Effector memory CD4-positive, alpha-beta T cell (primary cell): ENCODE data around the gene ERCC2.
A peak's percentile ranks its signal among the peaks of the same experiment; 100 is the strongest.
"Not testable (repeated sequence)": the region's sequence is repeated elsewhere in the genome, so short reads cannot be mapped to it uniquely, and the experiment has no call there.

ENCODE experiments used
- DNase-seq, 3 donors: peaks; one replicate each; pipeline ENCODE4 v3.0.0-alpha.2; 2020
- H3K27ac ChIP-seq: 2 replicates; pipeline ENCODE4 v1.7.0; 2013; ENCODE audit warnings: mild to moderate bottlenecking, low read length, moderate library complexity; ENCODE audit not compliant: insufficient read depth, poor library complexity, severe bottlenecking
- H3K27me3 ChIP-seq: replicated peaks from 2 replicates; pipeline ENCODE4 v1.7.0; 2013; ENCODE audit warnings: mild to moderate bottlenecking, low read length; ENCODE audit not compliant: insufficient read depth, control insufficient read depth, poor library complexity, severe bottlenecking
- H3K36me3 ChIP-seq: 2 replicates; pipeline ENCODE4 v1.7.0; 2013; ENCODE audit warnings: mild to moderate bottlenecking, low read length, moderate library complexity; ENCODE audit not compliant: control insufficient read depth, insufficient read depth
- H3K4me1 ChIP-seq: 2 replicates; pipeline ENCODE4 v1.7.0; 2013; ENCODE audit warnings: low read length, mild to moderate bottlenecking; ENCODE audit not compliant: control insufficient read depth, insufficient read depth, poor library complexity, severe bottlenecking
- H3K4me3 ChIP-seq: 2 replicates; pipeline ENCODE4 v1.7.0; 2013; ENCODE audit warnings: low read length, low read depth, mild to moderate bottlenecking; ENCODE audit not compliant: insufficient read depth, poor library complexity, severe bottlenecking
- H3K9me3 ChIP-seq: 2 replicates; pipeline ENCODE4 v1.7.0; 2013; ENCODE audit warnings: mild to moderate bottlenecking, low read length, moderate library complexity; ENCODE audit not compliant: control insufficient read depth
- total RNA-seq, 3 donors: gene quantifications; one replicate each; lab custom pipeline; 2026; lab: John Stamatoyannopoulos, UW

The ERCC2 gene
- 11.0 to 13.4 (median 13.3) reads per million in 3 donors for total RNA-seq

GRCh38 chr19:45370410-45371204 lies at the start of gene ERCC2:
Gene ERCC2, minus strand, starts transcription at chr19:45370573. Its CDS starts 33 bp downstream, at chr19:45370540.
- Histone ChIP-seq H3K27ac (peak within 1 kb of the TSS; percentile 59), H3K9me3 (no peaks in the 10 kb centered on the region), H3K4me3 (peak within 1 kb of the TSS; percentile 82), H3K27me3 (no peaks in the 10 kb centered on the region), H3K36me3 (no peaks in the 10 kb centered on the region), H3K4me1 (peaks cover 5% of the 10 kb centered on the region)
- DNase-seq: peak; percentile 99 to 100 (median 99)

DNA sequence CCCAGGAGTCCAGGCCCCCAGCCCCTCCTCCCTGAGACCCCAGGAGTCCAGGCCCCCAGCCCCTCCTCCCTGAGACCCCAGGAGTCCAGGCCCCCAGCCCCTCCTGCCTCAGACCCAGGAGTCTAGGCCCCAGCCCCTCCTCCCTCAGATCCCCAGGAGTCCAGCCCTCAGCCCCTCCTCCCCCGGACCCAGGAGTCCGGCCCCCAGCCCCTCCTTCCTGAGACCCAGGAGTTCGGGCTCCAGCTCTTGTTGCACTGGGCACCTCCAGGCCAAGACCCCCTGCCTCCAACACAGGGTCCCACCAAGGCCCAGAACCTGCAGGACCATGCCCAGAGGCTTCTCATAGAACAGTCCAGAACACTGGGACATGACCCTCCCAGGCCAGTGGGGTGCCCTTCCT lies 49.5 kb upstream of the ERCC2 start:
- H3K27me3 ChIP-seq: no peaks in the 10 kb centered on the region
- no peaks in the 10 kb centered on the region for H3K9me3 ChIP-seq
- H3K36me3 ChIP-seq: peaks cover 17% of the 10 kb centered on the region
- H3K27ac ChIP-seq: no peak overlapping the region
- peaks cover 20% of the 10 kb centered on the region for H3K4me1 ChIP-seq
- no peak for DNase-seq
- H3K4me3 ChIP-seq: no peak overlapping the region

GRCh38 chr19:45419396-45419795 lies 49.0 kb upstream of the ERCC2 start:
- no peaks in the 10 kb centered on the region for H3K27me3 ChIP-seq
- peaks cover 20% of the 10 kb centered on the region for H3K4me1 ChIP-seq
- no peaks in the 10 kb centered on the region for H3K9me3 ChIP-seq
- no peak overlapping the region for H3K27ac ChIP-seq
- DNase-seq: no peak
- H3K36me3 ChIP-seq: peaks cover 22% of the 10 kb centered on the region
- no peak overlapping the region for H3K4me3 ChIP-seq

- H3K36me3 ChIP-seq: peaks cover 26% of the 10 kb centered on the region
- no peaks in the 10 kb centered on the region for H3K27me3 ChIP-seq
- H3K4me1 ChIP-seq: peaks cover 14% of the 10 kb centered on the region
- no peak for DNase-seq
- no peak overlapping the region for H3K27ac ChIP-seq
- H3K4me3 ChIP-seq: no peak overlapping the region
- no peaks in the 10 kb centered on the region for H3K9me3 ChIP-seq
These were observed 48.4 kb upstream of the ERCC2 start for GRCh38 chr19:45418802-45419201.

DNA sequence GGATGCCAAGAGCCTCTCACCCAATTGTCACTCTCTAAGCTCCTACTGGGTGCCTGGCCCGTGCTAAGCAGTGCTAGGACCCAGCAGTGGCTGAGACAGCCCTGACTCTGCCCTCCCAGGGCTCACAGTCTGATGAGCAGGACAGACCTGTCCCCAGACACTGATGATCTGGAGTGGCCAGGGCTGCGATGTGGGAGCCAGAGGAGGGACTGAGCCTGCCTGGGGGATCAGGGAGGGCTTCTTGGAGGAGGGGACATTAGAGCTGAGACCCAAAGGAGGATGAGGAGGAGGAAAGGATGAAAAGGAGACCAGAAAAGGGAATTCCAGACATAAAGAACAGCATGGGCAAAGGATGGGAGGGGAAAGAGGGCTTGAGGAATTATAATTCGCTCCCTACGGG lies 46.8 kb upstream of the ERCC2 start:
- Histone ChIP-seq H3K27ac (no peak overlapping the region), H3K27me3 (no peaks in the 10 kb centered on the region), H3K4me3 (no peak overlapping the region), H3K36me3 (peaks cover 30% of the 10 kb centered on the region), H3K4me1 (peaks cover 4% of the 10 kb centered on the region), H3K9me3 (no peaks in the 10 kb centered on the region)
- DNase-seq: no peak

GRCh38 chr19:45414468-45414867 lies 44.1 kb upstream of the ERCC2 start:
- Histone ChIP-seq H3K27me3 (no peaks in the 10 kb centered on the region), H3K4me3 (no peak overlapping the region), H3K9me3 (no peaks in the 10 kb centered on the region), H3K36me3 (peaks cover 26% of the 10 kb centered on the region), H3K27ac (no peak overlapping the region), H3K4me1 (no peaks in the 10 kb centered on the region)
- DNase-seq: no peak

GRCh38 chr19:45413497-45413896 lies 43.1 kb upstream of the ERCC2 start:
- no peaks in the 10 kb centered on the region for H3K4me1 ChIP-seq
- no peak overlapping the region for H3K27ac ChIP-seq
- DNase-seq: no peak
- H3K9me3 ChIP-seq: no peaks in the 10 kb centered on the region
- peaks cover 26% of the 10 kb centered on the region for H3K36me3 ChIP-seq
- no peak overlapping the region for H3K4me3 ChIP-seq
- no peaks in the 10 kb centered on the region for H3K27me3 ChIP-seq

GRCh38 chr19:45410330-45410729 lies 40.0 kb upstream of the ERCC2 start:
- peaks cover 13% of the 10 kb centered on the region for H3K36me3 ChIP-seq
- not testable (repeated sequence) for H3K9me3 ChIP-seq

DNA sequence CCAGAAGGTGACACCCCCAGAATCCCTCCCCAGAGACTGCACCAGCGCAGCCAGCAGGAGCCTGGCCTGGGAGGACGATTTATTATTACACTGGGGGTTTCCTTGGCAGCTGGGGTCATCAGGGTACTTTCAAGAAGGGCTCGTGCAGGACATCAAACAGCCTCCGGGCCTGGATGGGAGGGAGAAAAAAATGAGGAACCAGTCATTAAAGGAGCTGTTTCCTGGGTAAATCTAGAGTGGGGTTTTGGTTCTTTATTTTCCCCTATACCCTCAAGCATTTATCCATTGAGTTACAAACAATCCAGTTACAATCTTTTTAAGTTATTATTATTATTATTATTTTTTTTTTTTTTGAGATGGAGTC lies 39.2 kb upstream of the ERCC2 start:
- H3K36me3 ChIP-seq: peaks cover 10% of the 10 kb centered on the region
- no peak for DNase-seq
- peaks cover 26% of the 10 kb centered on the region for H3K4me1 ChIP-seq
- H3K27me3 ChIP-seq: peaks cover 6% of the 10 kb centered on the region
- H3K4me3 ChIP-seq: no peak overlapping the region
- H3K9me3 ChIP-seq: no peaks in the 10 kb centered on the region
- H3K27ac ChIP-seq: no peak overlapping the region

More at GRCh38 chr19:45410330-45410729, 40.0 kb upstream of the ERCC2 start:
- DNase-seq, H3K27me3 ChIP-seq, H3K27ac ChIP-seq, H3K4me3 ChIP-seq: not testable (repeated sequence)
- H3K4me1 ChIP-seq: peaks cover 18% of the 10 kb centered on the region

DNA sequence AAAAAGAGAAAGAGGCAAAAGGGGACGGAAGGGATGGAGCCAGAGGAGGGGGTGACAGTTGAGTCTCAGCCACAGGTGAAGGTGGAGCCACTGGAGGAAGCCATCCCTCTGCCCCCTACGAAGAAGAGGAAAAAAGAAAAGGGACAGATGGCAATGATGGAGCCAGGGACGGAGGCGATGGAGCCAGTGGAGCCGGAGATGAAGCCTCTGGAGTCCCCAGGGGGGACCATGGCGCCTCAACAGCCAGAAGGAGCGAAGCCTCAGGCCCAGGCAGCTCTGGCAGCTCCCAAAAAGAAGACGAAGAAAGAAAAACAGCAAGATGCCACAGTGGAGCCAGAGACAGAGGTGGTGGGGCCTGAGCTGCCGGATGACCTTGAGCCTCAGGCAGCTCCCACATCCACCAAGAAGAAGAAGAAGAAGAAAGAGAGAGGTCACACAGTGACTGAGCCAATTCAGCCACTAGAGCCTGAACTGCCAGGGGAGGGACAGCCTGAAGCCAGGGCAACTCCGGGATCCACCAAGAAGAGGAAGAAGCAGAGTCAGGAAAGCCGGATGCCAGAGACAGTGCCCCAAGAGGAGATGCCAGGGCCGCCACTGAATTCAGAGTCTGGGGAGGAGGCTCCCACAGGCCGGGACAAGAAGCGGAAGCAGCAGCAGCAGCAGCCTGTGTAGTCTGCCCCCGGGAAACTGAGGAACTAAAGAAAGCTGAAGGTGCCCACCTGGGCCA lies 38.6 kb upstream of the ERCC2 start:
- Histone ChIP-seq H3K36me3 (peaks cover 6% of the 10 kb centered on the region), H3K4me1 (peaks cover 31% of the 10 kb centered on the region), H3K27me3 (peaks cover 11% of the 10 kb centered on the region), H3K27ac (no peak overlapping the region), H3K4me3 (no peak overlapping the region), H3K9me3 (no peaks in the 10 kb centered on the region)
- no peak for DNase-seq
